ENCODE data around the gene THADA. TPM values are rescaled to one million over a fixed set of nuclear protein-coding genes. Genes with fewer than 3 reads are reported as not detected.
A peak's percentile ranks its signal among the peaks of the same experiment; 100 is the strongest.
"Not testable (repeated sequence)": the region's sequence is repeated elsewhere in the genome, so short reads cannot be mapped to it uniquely, and the experiment has no call there.

Gene THADA
- total RNA-seq, 1 experiment from 2014 or later = 27.5 TPM

GRCh38 chr2:43192744-43193651 is 402.8 kb downstream of the THADA start (continued):
- TF ChIP-seq CTCF (IDR thresholded peaks at IDR 0.05) = no peak
- TF ChIP-seq ZNF219 (CRISPR knock-in tag; IDR thresholded peaks at IDR 0.05; ENCODE audit: borderline replicate concordance) = no peak

- H3K36me3 Mint-ChIP-seq = no peaks in the 10 kb centered on the region
- ATAC-seq = peak; percentile 80
- peak; percentile 51 for DNase-seq (ENCODE audit: low spot score)
- no peak overlapping the region for H3K4me3 Mint-ChIP-seq
- TF ChIP-seq, protein P1, sequence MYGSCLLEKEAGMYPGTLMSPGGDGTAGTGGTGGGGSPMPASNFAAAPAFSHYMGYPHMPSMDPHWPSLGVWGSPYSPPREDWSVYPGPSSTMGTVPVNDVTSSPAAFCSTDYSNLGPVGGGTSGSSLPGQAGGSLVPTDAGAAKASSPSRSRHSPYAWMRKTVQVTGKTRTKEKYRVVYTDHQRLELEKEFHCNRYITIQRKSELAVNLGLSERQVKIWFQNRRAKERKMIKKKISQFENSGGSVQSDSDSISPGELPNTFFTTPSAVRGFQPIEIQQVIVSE (CRISPR knock-in tag; IDR thresholded peaks at IDR 0.05; ENCODE audit: borderline replicate concordance) = no peak
- TF ChIP-seq GTF2I (CRISPR knock-in tag; conservative IDR thresholded peaks at IDR 0.05) = peak; percentile 82
- 0 out of 2 replicates have a peak, but pooled peaks have one; percentile 46 for TF ChIP-seq ZNF396 (CRISPR knock-in tag; IDR thresholded peaks at IDR 0.05; ENCODE audit: borderline replicate concordance)
- TF ChIP-seq, protein P2, sequence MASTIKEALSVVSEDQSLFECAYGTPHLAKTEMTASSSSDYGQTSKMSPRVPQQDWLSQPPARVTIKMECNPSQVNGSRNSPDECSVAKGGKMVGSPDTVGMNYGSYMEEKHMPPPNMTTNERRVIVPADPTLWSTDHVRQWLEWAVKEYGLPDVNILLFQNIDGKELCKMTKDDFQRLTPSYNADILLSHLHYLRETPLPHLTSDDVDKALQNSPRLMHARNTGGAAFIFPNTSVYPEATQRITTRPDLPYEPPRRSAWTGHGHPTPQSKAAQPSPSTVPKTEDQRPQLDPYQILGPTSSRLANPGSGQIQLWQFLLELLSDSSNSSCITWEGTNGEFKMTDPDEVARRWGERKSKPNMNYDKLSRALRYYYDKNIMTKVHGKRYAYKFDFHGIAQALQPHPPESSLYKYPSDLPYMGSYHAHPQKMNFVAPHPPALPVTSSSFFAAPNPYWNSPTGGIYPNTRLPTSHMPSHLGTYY (CRISPR knock-in tag; IDR thresholded peaks at IDR 0.05) = no peak
- peak overlapping the region; percentile 66 for H3K27ac Mint-ChIP-seq
- H3K9me3 Mint-ChIP-seq = no peaks in the 10 kb centered on the region
- CTCF ChIA-PET = interaction anchor here (0.6 to 3.6 kb wide), 17 partner anchors 11 to 217 kb away, joined by 3 to 16 read pairs (median 7); partner anchors contain the start of gene ZFP36L2
- H3K4me1 Mint-ChIP-seq = peaks cover 46% of the 10 kb centered on the region
- no peaks in the 10 kb centered on the region for H3K27me3 Mint-ChIP-seq (ENCODE audit: low read depth)
- POLR2A ChIA-PET = no interaction called here
These were observed 403.8 kb downstream of the THADA start for GRCh38 chr2:43191947-43192516.

DNA sequence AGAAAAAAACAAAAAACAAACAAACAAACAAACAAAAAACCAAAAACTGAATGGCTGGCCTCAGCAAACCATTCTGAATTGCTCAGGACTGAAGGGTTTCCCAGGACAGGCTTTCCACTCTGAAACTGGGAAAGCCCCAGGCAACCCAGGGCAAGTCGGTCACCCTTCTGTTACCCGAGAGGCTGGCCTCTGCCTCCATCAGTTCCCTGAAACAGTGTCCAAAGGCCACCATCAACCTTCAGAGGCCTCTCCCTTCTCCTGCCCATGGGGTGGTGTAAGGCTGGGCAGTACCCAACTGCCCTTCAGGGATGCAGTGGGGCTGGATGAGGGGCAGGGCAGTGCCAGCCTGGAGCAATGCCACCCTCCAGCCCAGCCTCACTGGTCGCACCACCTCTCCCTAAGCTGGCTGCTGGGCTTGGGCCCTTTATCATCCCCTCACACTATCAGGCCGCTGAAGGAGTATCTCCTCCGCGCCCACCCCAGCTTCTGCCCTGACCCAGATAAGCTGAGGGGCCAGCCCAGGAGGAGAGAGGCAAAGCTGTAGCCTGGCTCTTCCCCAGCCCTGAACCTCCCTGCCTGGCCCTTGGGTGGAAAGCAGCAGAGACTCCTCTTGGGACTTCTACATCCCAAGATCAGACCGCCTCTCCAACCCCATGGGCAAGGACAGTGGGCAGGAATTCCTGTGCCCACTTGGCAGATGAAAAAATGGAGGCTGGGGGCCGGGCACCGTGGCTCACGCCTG is 405.4 kb downstream of the THADA start:
- H3K36me3 Mint-ChIP-seq = no peaks in the 10 kb centered on the region
- no peak for TF ChIP-seq CREB1 (CRISPR knock-in tag; IDR thresholded peaks at IDR 0.05)
- TF ChIP-seq CREM (CRISPR knock-in tag; IDR thresholded peaks at IDR 0.05) = no peak
- TF ChIP-seq ZNF396 (CRISPR knock-in tag; IDR thresholded peaks at IDR 0.05; ENCODE audit: borderline replicate concordance) = no peak
- TF ChIP-seq E2F1 (CRISPR knock-in tag; IDR thresholded peaks at IDR 0.05) = no peak
- no peak for TF ChIP-seq FOXJ3 (CRISPR knock-in tag; IDR thresholded peaks at IDR 0.05; ENCODE audit: borderline replicate concordance)

GRCh38 chr2:43189861-43190260 is 406.0 kb downstream of the THADA start:
- H3K4me3 Mint-ChIP-seq; H3K27ac Mint-ChIP-seq; H3K9me3 Mint-ChIP-seq; DNase-seq (ENCODE audit: low spot score); H3K27me3 Mint-ChIP-seq (ENCODE audit: low read depth); H3K36me3 Mint-ChIP-seq; ATAC-seq: not testable (repeated sequence)
- ChIA-PET POLR2A (interaction anchor here (0.7 kb wide), 1 partner anchor 261 kb away, joined by 3 read pairs; no protein-coding TSS in a partner anchor), CTCF (interaction anchor here (1.6 to 3.0 kb wide), 2 partner anchors 19 to 50 kb away, joined by 3 to 16 read pairs; no protein-coding TSS in a partner anchor)
- peaks cover 59% of the 10 kb centered on the region for H3K4me1 Mint-ChIP-seq

More for the DNA sequence above, 405.4 kb downstream of the THADA start:
- CTCF ChIA-PET = interaction anchor here (0.6 to 3.6 kb wide), 9 partner anchors 11 to 149 kb away, joined by 3 to 16 read pairs (median 7); no protein-coding TSS in a partner anchor
- Mint-ChIP-seq H3K4me1 (peaks cover 54% of the 10 kb centered on the region), H3K27me3 (ENCODE audit: low read depth) (no peaks in the 10 kb centered on the region), H3K27ac (no peak overlapping the region), H3K4me3 (no peak overlapping the region), H3K9me3 (no peaks in the 10 kb centered on the region)
- DNase-seq (ENCODE audit: low spot score) (no peak), ATAC-seq (no peak)
- POLR2A ChIA-PET = interaction anchor here (0.6 to 0.7 kb wide), 2 partner anchors 148 to 294 kb away, joined by 3 to 8 read pairs; no protein-coding TSS in a partner anchor
